K562 (cell line): Measurements from ENCODE around the gene PARS2. TPM values are rescaled to one million over a fixed set of nuclear protein-coding genes. Genes with fewer than 3 reads are reported as not detected.

Source experiments
- ATAC-seq: fragments of 200-7000 bp; cut with Tn5 transposase; 3 replicates; pipeline ENCODE4 v1.9.1; 2020; ENCODE audit warnings: moderate library complexity
- BruUV-seq: library from RNA; stranded (reverse); fragments of 400-500 nt; replicated peaks from 2 replicates; lab custom pipeline; 2021; lab: Mats Ljungman, UMichigan
- CTCF ChIA-PET: fragments of 300-600 bp; formaldehyde crosslinking; extraction: SDS; loops from one replicate; lab custom pipeline; 2021; ENCODE audit warnings: low intra/inter-chr PET ratio; lab: Yijun Ruan, JAX
- POLR2A ChIA-PET: fragments of 300-600, 350-650 bp; sonication (Branson Sonifier 250); formaldehyde crosslinking; extraction: SDS; loops from one replicate; lab custom pipeline; 2021; ENCODE audit warnings: antibody characterized with exemption, inconsistent platforms; lab: Yijun Ruan, JAX
- DNase-seq, 4 experiments: peaks; one replicate each; pipeline versions ENCODE4 v3.0.0 to v3.0.0-alpha.2; 2011 to 2018; ENCODE audit warnings: low spot score in 3 of 4, mixed read lengths in 3 of 4; ENCODE audit errors: extremely low read depth in 1 of 4
- FAIRE-seq: peaks from 2 replicates; lab custom pipeline; 2011; peaks lifted over from hg19 to GRCh38; lab: Jason Lieb, UNC
- H2AFZ ChIP-seq: 2 replicates; pipeline ENCODE4 v1.6.0; 2011; ENCODE audit warnings: low read depth, low read length, control low read depth, inconsistent platforms
- H3K27ac ChIP-seq: fragments of 200-600 bp; 3 replicates; pipeline ENCODE4 v1.8.0; 2011; ENCODE audit warnings: low read depth, mild to moderate bottlenecking, control low read depth, inconsistent platforms, low read length, moderate library complexity, mixed read lengths; ENCODE audit errors: extremely low read depth
- H3K27me3 ChIP-seq, 2 experiments: fragments of 300-600 bp in 1 of 2; 2 replicates in 1 of 2; 3 replicates in 1 of 2; pipeline versions ENCODE4 v1.6.0 to v1.8.0; 2011; ENCODE audit warnings: inconsistent platforms in 2 of 2, low read length in 2 of 2, mild to moderate bottlenecking in 1 of 2, mixed read lengths in 1 of 2, moderate library complexity in 1 of 2; ENCODE audit not compliant: control insufficient read depth in 2 of 2, insufficient read depth in 2 of 2
- H3K36me3 ChIP-seq: fragments of 300-600 bp; 3 replicates; pipeline ENCODE4 v1.8.0; 2011; ENCODE audit warnings: mild to moderate bottlenecking, low read length, inconsistent platforms; ENCODE audit not compliant: control insufficient read depth, insufficient read depth
- H3K4me1 ChIP-seq, 2 experiments: fragments of 200-600 bp in 1 of 2; replicated peaks in 1 of 2; 2 replicates in 1 of 2; 3 replicates in 1 of 2; pipeline versions ENCODE4 v1.5.1 to v1.8.0; 2011; ENCODE audit warnings: inconsistent platforms in 2 of 2, low read length in 2 of 2, mild to moderate bottlenecking in 1 of 2, mixed read lengths in 1 of 2, moderate library complexity in 1 of 2; ENCODE audit not compliant: control insufficient read depth in 2 of 2, insufficient read depth in 2 of 2
- H3K4me2 ChIP-seq: 2 replicates; pipeline ENCODE4 v1.6.1; 2011; ENCODE audit warnings: low read length, control low read depth, inconsistent platforms, mixed read lengths; ENCODE audit not compliant: insufficient read depth
- H3K4me3 ChIP-seq: fragments of 200-600 bp; sonication (generic), shearing (Covaris generic); 2 replicates; pipeline ENCODE4 v1.5.1; 2016; ENCODE audit warnings: control low read depth, inconsistent platforms
- H3K79me2 ChIP-seq: fragments of 200-600 bp; 3 replicates; pipeline ENCODE4 v1.8.0; 2011; ENCODE audit warnings: low read length, inconsistent platforms; ENCODE audit not compliant: control insufficient read depth, insufficient read depth
- H3K9ac ChIP-seq, 2 experiments: 2 replicates each; pipeline versions ENCODE4 v1.6.0 to v1.6.1; 2011; ENCODE audit warnings: low read depth in 2 of 2, low read length in 2 of 2, control low read depth in 1 of 2, inconsistent platforms in 1 of 2, mild to moderate bottlenecking in 1 of 2, mixed read lengths in 1 of 2; ENCODE audit not compliant: insufficient read depth in 1 of 2
- H3K9me1 ChIP-seq: one replicate; pipeline ENCODE4 v1.6.0; 2011; ENCODE audit warnings: inconsistent platforms, mild to moderate bottlenecking, low read length, moderate library complexity; ENCODE audit not compliant: control insufficient read depth, insufficient read depth
- H3K9me3 ChIP-seq: replicated peaks from 2 replicates; pipeline ENCODE4 v1.5.1; 2011; ENCODE audit warnings: low read depth, low read length, inconsistent platforms; ENCODE audit not compliant: control insufficient read depth, insufficient read depth
- H4K20me1 ChIP-seq: replicated peaks from 2 replicates; pipeline ENCODE4 v1.6.1; 2011; ENCODE audit warnings: low read length, inconsistent platforms, mixed read lengths; ENCODE audit not compliant: control insufficient read depth, insufficient read depth
- CHD4 ChIP-seq: fragments of 200-600 bp; sonication (generic); IDR thresholded peaks from 3 replicates; pipeline ENCODE4 v1.6.1; 2012; ENCODE audit warnings: low read depth, mild to moderate bottlenecking, mixed read lengths, low read length, inconsistent platforms; ENCODE audit not compliant: insufficient read depth, insufficient replicate concordance, poor library complexity, severe bottlenecking
- ZFP36 ChIP-seq: fragments of 150-350 bp; IDR thresholded peaks from 2 replicates; pipeline ENCODE4 v1.6.1; 2018; ENCODE audit warnings: low read length, low read depth; ENCODE audit not compliant: partially characterized antibody
- ZNF23 ChIP-seq: fragments of 250-450 bp; sonication (Bioruptor Pico); IDR thresholded peaks from 2 replicates; pipeline ENCODE4 v1.4.0; 2020; ENCODE audit warnings: mild to moderate bottlenecking
- WGBS: fragments of 100-300 bp; shearing (Covaris generic); methylation state at CpG from one replicate; pipeline ENCODE4 v1.1.6; 2016; ENCODE audit warnings: low coverage, mixed read lengths; ENCODE audit not compliant: insufficient coverage; ENCODE audit errors: missing lambda C conversion rate; 5-methylcytosine and 5-hydroxymethylcytosine counted together
- in situ Hi-C: fragments of 300-500 bp; cut with MboI; formaldehyde crosslinking; loops from 4 replicates; pipeline ENCODE4 v1.15.0; 2018; ENCODE audit warnings: inconsistent platforms, mixed read lengths
- intact Hi-C: fragments of 100-400 bp; cut with micrococcal nuclease; formaldehyde crosslinking; loops from 2 replicates; pipeline ENCODE4 v1.14.2; 2022
- polyA plus RNA-seq, 8 experiments: library from polyadenylated mRNA; depleted of rRNA in 4 of 8; stranded (reverse) in 5 of 8; unstranded in 3 of 8; fragments of >200 nt; fragmentation: Nextera tagmentation in 2 of 8; fragmentation: Illumina TruSeq in 1 of 8; extraction: Ambion mirVana in 2 of 8; extraction: Trizol in 1 of 8; gene quantifications; 2 replicates each; pipeline versions ENCODE4 v1.2.1 to v1.2.3, GENCODE V29; 2011 to 2014; ENCODE audit warnings: inconsistent platforms in 1 of 8, missing spikeins in 1 of 8
- total RNA-seq, 7 experiments: library from RNA; depleted of rRNA in 6 of 7; stranded (reverse); fragments of >200 nt in 6 of 7; fragmentation: Illumina TruSeq in 2 of 7; extraction: Trizol in 2 of 7; gene quantifications; 2 replicates each; pipeline versions ENCODE4 v1.2.1 to v1.2.3, GENCODE V29; 2011 to 2021; ENCODE audit warnings: low replicate concordance in 1 of 7
- TF ChIP-seq, protein P1 (sequence below): fragments of 250-450 bp; sonication (Bioruptor Pico); IDR thresholded peaks from 2 replicates; pipeline ENCODE4 v1.5.0; 2021; ENCODE audit warnings: mild to moderate bottlenecking, moderate library complexity

PARS2 gene
- total and polyA plus RNA-seq, 9 of the 15 experiments (the other 6 are each of a cell fraction or from before 2014, with no cell fraction given): 6.3 to 12.4 (median 7.9) TPM

DNA sequence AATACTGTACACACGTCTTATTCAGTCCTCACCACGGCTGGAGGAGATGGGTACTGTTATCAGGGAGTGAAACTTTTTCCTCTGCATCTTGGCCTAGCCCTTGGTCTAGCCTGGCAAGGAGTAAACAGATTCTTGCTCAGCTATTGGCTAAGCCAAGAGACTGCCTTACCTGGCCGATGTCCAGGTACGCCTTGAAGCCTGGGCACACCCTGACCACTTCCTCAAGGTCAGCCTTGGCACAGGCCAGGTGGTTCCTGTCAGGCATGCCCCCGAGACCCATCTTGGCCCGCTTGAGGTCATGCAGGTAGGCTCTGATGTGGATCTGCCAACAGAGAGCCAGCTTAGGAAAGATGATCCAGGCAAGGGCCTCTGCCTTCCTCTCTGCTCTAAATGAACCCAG, 17.8 kb upstream of the PARS2 start:
- H2AFZ ChIP-seq: no peak overlapping the region
- in situ Hi-C loops (no loop called here), intact Hi-C loops (no loop called here)
- TF ChIP-seq ZFP36: no peak
- no peak for TF ChIP-seq ZNF23
- TF ChIP-seq, protein P1, sequence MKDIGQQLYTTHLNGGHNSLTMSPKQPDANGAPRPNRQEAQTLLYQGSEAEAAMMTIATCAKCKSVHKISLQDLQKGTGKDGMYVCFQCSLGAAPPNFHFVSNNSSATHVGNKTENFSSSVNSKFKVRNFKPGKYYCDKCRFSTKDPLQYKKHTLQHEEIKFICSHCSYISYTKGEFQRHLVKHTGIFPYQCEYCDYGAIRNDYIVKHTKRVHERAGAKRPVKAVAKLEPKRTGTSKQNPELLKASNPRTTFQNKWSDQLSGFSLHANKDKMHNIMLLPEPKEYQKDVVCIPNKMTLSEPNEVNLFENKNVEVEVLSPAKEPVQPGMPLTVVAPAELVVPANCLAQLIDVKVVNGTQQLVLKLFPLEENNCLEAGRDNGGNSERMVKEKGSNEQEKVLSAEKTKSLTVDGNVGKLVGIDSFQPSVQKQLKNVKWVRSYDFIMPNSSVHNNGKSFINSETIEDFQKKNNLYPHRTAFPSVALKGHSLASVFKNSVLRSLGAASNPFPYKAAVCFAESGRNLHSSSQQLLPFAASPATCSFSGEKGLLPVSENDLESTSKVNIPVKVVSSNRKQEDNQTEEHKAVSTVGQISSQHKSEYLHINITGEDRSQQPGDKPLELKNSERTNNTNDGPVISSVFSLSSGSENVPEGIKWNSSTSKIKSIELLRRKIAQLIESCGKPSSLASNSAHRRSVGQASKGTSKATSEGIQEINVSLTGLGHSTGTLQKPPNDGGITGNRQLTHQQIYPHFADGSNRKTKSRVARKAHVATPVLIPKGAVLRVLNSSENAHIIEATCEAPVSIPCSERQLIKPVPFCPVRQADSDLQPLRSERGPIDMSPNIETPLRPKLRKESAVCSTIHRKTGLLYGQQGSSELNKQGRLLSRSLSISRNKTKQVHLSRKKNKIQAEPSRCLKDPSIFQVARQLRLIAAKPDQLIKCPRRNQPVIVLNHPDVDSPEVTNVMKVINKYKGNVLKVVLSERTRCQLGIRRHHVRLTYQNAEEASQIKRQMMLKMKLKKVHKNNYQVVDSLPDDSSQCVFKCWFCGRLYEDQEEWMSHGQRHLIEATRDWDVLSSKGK (CRISPR knock-in tag): no peak
- no peak for TF ChIP-seq CHD4
- peaks cover 31 to 39% of the 10 kb centered on the region in 2 experiments for H3K27me3 ChIP-seq
- FAIRE-seq (no peak), ATAC-seq (no peak), DNase-seq (no peak)
- H3K4me3 ChIP-seq: no peak overlapping the region
- no TSS peak for BruUV-seq
- 0% methylated on average over 6 of the region's 6 CpGs for WGBS
- ChIA-PET CTCF (no interaction called here), POLR2A (interaction anchor here (2.4 kb wide), 1 partner anchor 17 kb away, joined by 9 read pairs; no protein-coding TSS in a partner anchor)
- H3K4me2 ChIP-seq: no peak overlapping the region
- no peaks in the 10 kb centered on the region for H3K9me3 ChIP-seq
- no peaks in the 10 kb centered on the region for H3K36me3 ChIP-seq
- no peaks in the 10 kb centered on the region for H3K9me1 ChIP-seq
- no peaks in the 10 kb centered on the region for H3K79me2 ChIP-seq
- H3K4me1 ChIP-seq: peaks cover 0 to 9% of the 10 kb centered on the region in 2 experiments; a peak in 3 of 5 replicates
- no peaks in the 10 kb centered on the region for H4K20me1 ChIP-seq
- no peak overlapping the region for H3K9ac ChIP-seq
- no peak overlapping the region for H3K27ac ChIP-seq
